ENCODE data around the gene ACTN4. TPM values are rescaled to one million over a fixed set of nuclear protein-coding genes. Genes with fewer than 3 reads are reported as not detected.
A peak's percentile ranks its signal among the peaks of the same experiment; 100 is the strongest.
"Not testable (repeated sequence)": the region's sequence is repeated elsewhere in the genome, so short reads cannot be mapped to it uniquely, and the experiment has no call there.

The ACTN4 gene
- total RNA-seq, result 1,000 to 10,000 TPM; 1,019 to 1,060 TPM

DNA sequence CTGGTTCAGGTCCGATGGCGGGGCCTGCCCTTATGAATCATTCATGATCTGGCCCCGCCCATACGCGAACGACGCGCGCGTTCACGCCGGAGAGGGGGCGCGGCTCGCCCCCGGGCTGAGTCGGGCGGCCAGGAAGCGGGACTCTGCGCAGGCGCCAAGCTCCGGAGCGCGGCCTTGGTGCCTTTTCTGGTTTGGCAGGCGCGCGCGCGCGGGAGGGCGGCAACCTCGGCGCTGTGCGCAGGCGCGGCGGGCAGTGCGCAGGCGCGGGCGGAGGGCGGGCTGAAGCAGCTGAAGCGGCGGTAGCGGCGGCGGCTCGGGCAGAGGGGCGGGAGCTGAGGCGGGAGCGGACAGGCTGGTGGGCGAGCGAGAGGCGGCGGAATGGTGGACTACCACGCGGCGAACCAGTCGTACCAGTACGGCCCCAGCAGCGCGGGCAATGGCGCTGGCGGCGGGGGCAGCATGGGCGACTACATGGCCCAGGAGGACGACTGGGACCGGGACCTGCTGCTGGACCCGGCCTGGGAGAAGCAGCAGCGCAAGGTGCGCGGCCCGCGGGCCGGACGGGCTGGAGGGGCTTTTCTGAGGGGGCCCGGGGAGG is at the start of gene ACTN4:
Gene ACTN4 (plus strand): TSS at position 282 of the 598 bp plus-strand sequence. CDS start 97 bp downstream, at position 379.
- Histone ChIP-seq H3K4me1 (peaks cover 6% of the 10 kb centered on the region), H3K27ac (peak within 1 kb of the TSS; percentile 95), H3K4me3 (peak within 1 kb of the TSS; percentile 79), H3K27me3 (no peaks in the 10 kb centered on the region), H3K9ac (ENCODE audit: low read depth in 2 of 2, low read length in 2 of 2) (peak within 1 kb of the TSS; percentile 100), H3K9me3 (no peaks in the 10 kb centered on the region), H3K36me3 (no peaks in the 10 kb centered on the region)
- intact Hi-C loops (cut with DNase I), result loop anchor here (5.0 kb wide), 1 partner anchor 35 kb away; no protein-coding TSS in a partner anchor
- TF ChIP-seq, protein P1, sequence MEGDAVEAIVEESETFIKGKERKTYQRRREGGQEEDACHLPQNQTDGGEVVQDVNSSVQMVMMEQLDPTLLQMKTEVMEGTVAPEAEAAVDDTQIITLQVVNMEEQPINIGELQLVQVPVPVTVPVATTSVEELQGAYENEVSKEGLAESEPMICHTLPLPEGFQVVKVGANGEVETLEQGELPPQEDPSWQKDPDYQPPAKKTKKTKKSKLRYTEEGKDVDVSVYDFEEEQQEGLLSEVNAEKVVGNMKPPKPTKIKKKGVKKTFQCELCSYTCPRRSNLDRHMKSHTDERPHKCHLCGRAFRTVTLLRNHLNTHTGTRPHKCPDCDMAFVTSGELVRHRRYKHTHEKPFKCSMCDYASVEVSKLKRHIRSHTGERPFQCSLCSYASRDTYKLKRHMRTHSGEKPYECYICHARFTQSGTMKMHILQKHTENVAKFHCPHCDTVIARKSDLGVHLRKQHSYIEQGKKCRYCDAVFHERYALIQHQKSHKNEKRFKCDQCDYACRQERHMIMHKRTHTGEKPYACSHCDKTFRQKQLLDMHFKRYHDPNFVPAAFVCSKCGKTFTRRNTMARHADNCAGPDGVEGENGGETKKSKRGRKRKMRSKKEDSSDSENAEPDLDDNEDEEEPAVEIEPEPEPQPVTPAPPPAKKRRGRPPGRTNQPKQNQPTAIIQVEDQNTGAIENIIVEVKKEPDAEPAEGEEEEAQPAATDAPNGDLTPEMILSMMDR (IDR thresholded peaks at IDR 0.05), result no peak
- peak; percentile 99 for DNase-seq

DNA sequence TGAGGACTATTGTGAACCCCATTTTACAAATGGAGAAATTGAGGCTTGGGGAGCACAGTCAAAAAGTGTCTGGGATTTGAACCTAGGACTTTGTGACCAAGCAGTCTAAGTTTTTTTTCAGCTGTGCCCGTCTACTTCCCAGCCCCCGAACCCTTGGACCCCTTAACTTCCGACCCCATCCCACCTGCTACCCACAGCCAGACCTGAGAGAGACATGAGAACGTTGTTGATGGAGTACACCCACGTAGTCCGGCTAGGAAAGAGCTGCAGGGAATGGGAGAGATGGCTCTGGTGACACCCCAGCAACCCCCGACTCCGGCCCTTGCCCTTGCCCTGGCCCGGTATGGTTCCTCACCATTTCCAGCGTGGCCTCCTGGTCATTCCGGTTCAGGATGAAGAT is 47.7 kb upstream of the ACTN4 start:
- H3K9me3 ChIP-seq, result no peaks in the 10 kb centered on the region
- H3K27ac ChIP-seq, result no peak overlapping the region
- no peak overlapping the region for H3K4me3 ChIP-seq
- no peaks in the 10 kb centered on the region for H3K4me1 ChIP-seq
- no peak overlapping the region for H3K9ac ChIP-seq (ENCODE audit: low read depth in 2 of 2, low read length in 2 of 2)
- no peaks in the 10 kb centered on the region for H3K36me3 ChIP-seq
- TF ChIP-seq, protein P1 (IDR thresholded peaks at IDR 0.05), result no peak
- intact Hi-C loops (cut with DNase I), result no loop called here
- H3K27me3 ChIP-seq, result no peaks in the 10 kb centered on the region
- no peak for DNase-seq

DNA sequence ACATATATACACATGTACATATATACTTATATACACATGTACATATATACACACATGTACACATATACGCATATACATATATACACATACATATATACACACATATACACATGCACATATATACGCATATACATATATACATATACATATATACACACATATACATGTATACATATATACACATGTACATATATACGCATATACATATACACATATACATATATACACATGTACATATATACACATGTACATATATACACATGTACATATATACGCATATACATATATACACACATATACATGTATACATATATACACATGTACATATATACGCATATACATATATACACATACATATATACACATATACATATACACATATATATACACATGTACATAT is 44.6 kb upstream of the ACTN4 start:
- H3K27ac ChIP-seq; DNase-seq; H3K9ac ChIP-seq (ENCODE audit: low read depth in 2 of 2, low read length in 2 of 2); H3K4me1 ChIP-seq; H3K4me3 ChIP-seq; H3K27me3 ChIP-seq; H3K9me3 ChIP-seq; intact Hi-C loops (cut with DNase I); H3K36me3 ChIP-seq: not testable (repeated sequence)

DNA sequence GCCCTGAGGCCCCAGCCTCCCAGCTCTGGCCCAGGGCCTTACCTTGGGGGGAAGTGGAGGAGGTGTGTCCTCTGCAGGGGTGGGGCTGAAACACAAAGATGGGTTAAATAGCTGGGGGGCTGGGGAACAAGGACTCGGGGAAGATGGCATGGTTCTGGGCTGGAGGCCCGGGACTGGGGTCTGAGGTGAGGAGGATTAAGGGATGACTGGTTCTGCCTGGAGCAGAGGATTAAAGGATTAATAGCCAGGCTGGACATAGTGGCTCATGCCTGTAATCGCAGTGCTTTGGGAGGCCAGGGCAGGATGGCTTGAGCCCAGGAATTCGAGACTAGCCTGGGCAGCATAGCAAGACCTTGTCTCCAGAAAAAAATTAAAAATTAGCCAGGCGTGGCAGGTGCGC is 41.3 kb upstream of the ACTN4 start:
- H3K9ac ChIP-seq (ENCODE audit: low read depth in 2 of 2, low read length in 2 of 2), result no peak overlapping the region
- TF ChIP-seq, protein P1 (IDR thresholded peaks at IDR 0.05), result no peak
- no peaks in the 10 kb centered on the region for H3K36me3 ChIP-seq
- intact Hi-C loops (cut with DNase I), result no loop called here
- H3K4me1 ChIP-seq, result no peaks in the 10 kb centered on the region
- no peaks in the 10 kb centered on the region for H3K9me3 ChIP-seq
- no peak overlapping the region for H3K4me3 ChIP-seq
- H3K27ac ChIP-seq, result no peak overlapping the region
- DNase-seq, result no peak
- no peaks in the 10 kb centered on the region for H3K27me3 ChIP-seq

DNA sequence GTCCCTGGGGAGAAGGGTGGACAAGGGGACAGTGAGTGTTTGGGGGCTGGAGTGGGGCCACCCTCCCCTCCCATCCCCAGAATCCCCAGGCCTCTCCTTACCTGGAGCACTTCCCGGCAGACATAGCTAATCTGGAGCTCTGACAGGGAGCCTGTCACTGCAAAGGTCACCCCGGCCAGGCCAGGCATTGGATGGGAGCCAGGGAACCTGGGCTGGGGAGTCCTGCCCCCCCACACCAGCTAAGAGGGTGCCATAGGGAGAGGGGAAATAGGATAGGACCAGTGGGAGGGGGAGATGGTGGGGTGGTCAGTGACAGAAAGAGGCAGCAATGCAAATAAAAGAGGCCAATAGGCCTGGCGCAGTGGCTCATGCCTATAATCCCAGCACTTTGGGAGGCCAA is 33.2 kb upstream of the ACTN4 start:
- TF ChIP-seq, protein P1 (IDR thresholded peaks at IDR 0.05), result no peak
- Histone ChIP-seq H3K4me1 (no peaks in the 10 kb centered on the region), H3K27me3 (no peaks in the 10 kb centered on the region), H3K9me3 (no peaks in the 10 kb centered on the region), H3K27ac (no peak overlapping the region), H3K4me3 (no peak overlapping the region), H3K9ac (ENCODE audit: low read depth in 2 of 2, low read length in 2 of 2) (no peak overlapping the region), H3K36me3 (no peaks in the 10 kb centered on the region)
- intact Hi-C loops (cut with DNase I), result loop anchor here (10.0 kb wide), 1 partner anchor 209 kb away; the partner anchor contains the start of gene FAM98C
- DNase-seq, result no peak

DNA sequence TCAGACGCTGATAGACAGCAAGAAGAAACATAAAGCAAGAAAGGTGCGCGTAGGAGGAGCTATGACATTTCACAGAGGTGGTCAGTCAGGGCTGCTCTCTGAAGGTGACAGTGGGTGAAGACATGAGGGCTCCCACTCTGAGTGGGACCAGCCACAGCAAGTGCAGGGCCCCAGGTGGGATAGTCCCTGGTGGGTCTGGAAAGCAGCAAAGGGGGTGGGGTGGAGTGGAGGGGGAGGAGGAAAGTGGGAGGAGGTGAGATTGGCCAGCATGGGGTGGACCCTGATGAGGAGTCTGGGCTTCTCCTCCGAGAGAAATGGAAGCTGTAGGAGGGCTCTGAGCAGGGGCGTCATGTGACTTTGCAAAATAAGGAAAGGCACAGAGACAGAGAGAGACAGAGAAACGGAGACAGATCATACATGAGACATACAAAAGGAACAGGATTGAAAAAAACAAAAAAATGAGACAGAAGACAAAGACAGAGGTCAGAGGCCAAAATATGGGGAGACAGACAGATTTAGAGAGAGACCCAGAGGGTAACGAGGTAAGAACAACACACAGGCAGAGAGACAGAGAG is 32.4 kb upstream of the ACTN4 start:
- intact Hi-C loops (cut with DNase I), result loop anchor here (10.0 kb wide), 1 partner anchor 210 kb away; the partner anchor contains the start of gene FAM98C
- Histone ChIP-seq H3K4me3 (no peak overlapping the region), H3K27ac (no peak overlapping the region), H3K9me3 (no peaks in the 10 kb centered on the region), H3K9ac (ENCODE audit: low read depth in 2 of 2, low read length in 2 of 2) (no peak overlapping the region), H3K4me1 (peaks cover 6% of the 10 kb centered on the region), H3K36me3 (no peaks in the 10 kb centered on the region), H3K27me3 (no peaks in the 10 kb centered on the region)
- TF ChIP-seq, protein P1 (IDR thresholded peaks at IDR 0.05), result no peak
- DNase-seq, result no peak
